Subcutaneous adipose tissue (tissue), 4 donors: ENCODE results near the gene MARVELD1. TPM values are rescaled to one million over a fixed set of nuclear protein-coding genes. Genes with fewer than 3 reads are reported as not detected.

Experiments
- CTCF ChIP-seq: fragments of 450-650 bp; IDR thresholded peaks from one replicate; pipeline ENCODE4 v1.5.1; 2016; ENCODE audit warnings: low read depth, mild to moderate bottlenecking, control low read depth, antibody characterized with exemption, moderate library complexity
- total RNA-seq, 4 donors: library from RNA; depleted of rRNA; stranded (reverse); fragments of >200 nt; gene quantifications; one replicate each; pipeline ENCODE4 v1.1.0, GENCODE V29; 2016

The MARVELD1 gene
- 10 to 100 TPM; 13.0 to 21.6 (median 20.8) TPM for total RNA-seq

- TF ChIP-seq CTCF: no peak
Measured at GRCh38 chr10:97713339-97713825, at the start of gene MARVELD1. Gene MARVELD1 (plus strand): TSS chr10:97713730. CDS start chr10:97713877, 147 bp downstream.

GRCh38 chr10:97664282-97664850, 49.2 kb upstream of the MARVELD1 start:
- no peak for TF ChIP-seq CTCF

- no peak for TF ChIP-seq CTCF
Measured at GRCh38 chr10:97666992-97667391, 46.5 kb upstream of the MARVELD1 start.

GRCh38 chr10:97667463-97667862, 46.1 kb upstream of the MARVELD1 start:
- no peak for TF ChIP-seq CTCF

- TF ChIP-seq CTCF: no peak
Measured at GRCh38 chr10:97669571-97669970, 44.0 kb upstream of the MARVELD1 start.

GRCh38 chr10:97673736-97674525, 39.6 kb upstream of the MARVELD1 start:
- TF ChIP-seq CTCF: no peak

GRCh38 chr10:97675222-97675621, 38.3 kb upstream of the MARVELD1 start:
- no peak for TF ChIP-seq CTCF
